Choroid plexus epithelial cell (primary cell): ENCODE measurements around the gene ARR3.
"Not testable (repeated sequence)": the region's sequence is repeated elsewhere in the genome, so short reads cannot be mapped to it uniquely, and the experiment has no call there.

ENCODE experiments used
- DNase-seq: peaks from one replicate; pipeline ENCODE4 v3.0.0-alpha.2; 2010; ENCODE audit warnings: low read depth
- H3K4me3 ChIP-seq: 2 replicates; pipeline ENCODE4 v1.5.1; 2011; ENCODE audit warnings: low read depth, mild to moderate bottlenecking, control low read depth, low read length, moderate library complexity
- CTCF ChIP-seq: conservative IDR thresholded peaks from 2 replicates; pipeline ENCODE4 v1.5.1; 2011; ENCODE audit warnings: low read depth, mild to moderate bottlenecking, control low read depth, inconsistent platforms, low read length, moderate library complexity

Gene ARR3

GRCh38 chrX:70293621-70294020 lies 25.5 kb downstream of the ARR3 start:
- no peak for DNase-seq
- no peak overlapping the region for H3K4me3 ChIP-seq
- TF ChIP-seq CTCF = no peak

GRCh38 chrX:70301716-70302115 lies 33.6 kb downstream of the ARR3 start:
- no peak overlapping the region for H3K4me3 ChIP-seq
- peak; percentile 62 for DNase-seq
- TF ChIP-seq CTCF = no peak

- no peak for TF ChIP-seq CTCF
- H3K4me3 ChIP-seq = no peak overlapping the region
- DNase-seq = peak; percentile 48
Observed at GRCh38 chrX:70313503-70313902, 45.4 kb downstream of the ARR3 start.

GRCh38 chrX:70322784-70323183 lies 54.6 kb downstream of the ARR3 start:
- no peak for DNase-seq
- TF ChIP-seq CTCF = no peak
- H3K4me3 ChIP-seq = no peak overlapping the region

GRCh38 chrX:70323628-70324027 lies 55.5 kb downstream of the ARR3 start:
- DNase-seq, H3K4me3 ChIP-seq: not testable (repeated sequence)

GRCh38 chrX:70324326-70324725 lies 56.2 kb downstream of the ARR3 start:
- peak; percentile 59 for DNase-seq
- H3K4me3 ChIP-seq = no peak overlapping the region
- TF ChIP-seq CTCF = no peak

- H3K4me3 ChIP-seq = no peak overlapping the region
- DNase-seq = peak; percentile 43
- TF ChIP-seq CTCF = no peak
Observed at GRCh38 chrX:70331161-70331560, 63.0 kb downstream of the ARR3 start.
